ENCODE measurements around the gene TXNDC12. TPM values are rescaled to one million over a fixed set of nuclear protein-coding genes. Genes with fewer than 3 reads are reported as not detected.

The TXNDC12 gene
- total and polyA plus RNA-seq, 9 of the 15 experiments (the other 6 are each of a cell fraction or from before 2014, with no cell fraction given) = 17.0 to 60.8 (median 37.8) TPM

DNA sequence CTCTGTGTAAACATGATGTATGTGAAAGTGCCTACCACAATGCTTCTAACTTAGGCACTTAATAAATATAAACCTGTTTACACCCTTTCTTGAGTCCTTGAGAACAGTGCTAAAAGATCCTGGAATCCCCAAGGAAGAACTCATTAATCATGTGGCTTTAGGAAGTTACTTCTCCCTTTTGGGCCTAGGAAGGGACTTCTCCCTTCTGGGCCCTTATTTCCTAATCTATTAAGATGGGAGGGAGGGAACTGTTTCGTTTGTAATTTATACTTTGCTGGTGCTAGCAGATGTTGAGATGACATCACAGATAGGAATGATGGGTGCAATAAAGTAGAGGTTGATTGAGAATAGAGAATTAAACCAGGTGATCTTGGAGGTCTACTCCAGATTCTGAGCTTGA lies 2.3 kb upstream of the TXNDC12 start (continued):
- TF ChIP-seq, protein P1, sequence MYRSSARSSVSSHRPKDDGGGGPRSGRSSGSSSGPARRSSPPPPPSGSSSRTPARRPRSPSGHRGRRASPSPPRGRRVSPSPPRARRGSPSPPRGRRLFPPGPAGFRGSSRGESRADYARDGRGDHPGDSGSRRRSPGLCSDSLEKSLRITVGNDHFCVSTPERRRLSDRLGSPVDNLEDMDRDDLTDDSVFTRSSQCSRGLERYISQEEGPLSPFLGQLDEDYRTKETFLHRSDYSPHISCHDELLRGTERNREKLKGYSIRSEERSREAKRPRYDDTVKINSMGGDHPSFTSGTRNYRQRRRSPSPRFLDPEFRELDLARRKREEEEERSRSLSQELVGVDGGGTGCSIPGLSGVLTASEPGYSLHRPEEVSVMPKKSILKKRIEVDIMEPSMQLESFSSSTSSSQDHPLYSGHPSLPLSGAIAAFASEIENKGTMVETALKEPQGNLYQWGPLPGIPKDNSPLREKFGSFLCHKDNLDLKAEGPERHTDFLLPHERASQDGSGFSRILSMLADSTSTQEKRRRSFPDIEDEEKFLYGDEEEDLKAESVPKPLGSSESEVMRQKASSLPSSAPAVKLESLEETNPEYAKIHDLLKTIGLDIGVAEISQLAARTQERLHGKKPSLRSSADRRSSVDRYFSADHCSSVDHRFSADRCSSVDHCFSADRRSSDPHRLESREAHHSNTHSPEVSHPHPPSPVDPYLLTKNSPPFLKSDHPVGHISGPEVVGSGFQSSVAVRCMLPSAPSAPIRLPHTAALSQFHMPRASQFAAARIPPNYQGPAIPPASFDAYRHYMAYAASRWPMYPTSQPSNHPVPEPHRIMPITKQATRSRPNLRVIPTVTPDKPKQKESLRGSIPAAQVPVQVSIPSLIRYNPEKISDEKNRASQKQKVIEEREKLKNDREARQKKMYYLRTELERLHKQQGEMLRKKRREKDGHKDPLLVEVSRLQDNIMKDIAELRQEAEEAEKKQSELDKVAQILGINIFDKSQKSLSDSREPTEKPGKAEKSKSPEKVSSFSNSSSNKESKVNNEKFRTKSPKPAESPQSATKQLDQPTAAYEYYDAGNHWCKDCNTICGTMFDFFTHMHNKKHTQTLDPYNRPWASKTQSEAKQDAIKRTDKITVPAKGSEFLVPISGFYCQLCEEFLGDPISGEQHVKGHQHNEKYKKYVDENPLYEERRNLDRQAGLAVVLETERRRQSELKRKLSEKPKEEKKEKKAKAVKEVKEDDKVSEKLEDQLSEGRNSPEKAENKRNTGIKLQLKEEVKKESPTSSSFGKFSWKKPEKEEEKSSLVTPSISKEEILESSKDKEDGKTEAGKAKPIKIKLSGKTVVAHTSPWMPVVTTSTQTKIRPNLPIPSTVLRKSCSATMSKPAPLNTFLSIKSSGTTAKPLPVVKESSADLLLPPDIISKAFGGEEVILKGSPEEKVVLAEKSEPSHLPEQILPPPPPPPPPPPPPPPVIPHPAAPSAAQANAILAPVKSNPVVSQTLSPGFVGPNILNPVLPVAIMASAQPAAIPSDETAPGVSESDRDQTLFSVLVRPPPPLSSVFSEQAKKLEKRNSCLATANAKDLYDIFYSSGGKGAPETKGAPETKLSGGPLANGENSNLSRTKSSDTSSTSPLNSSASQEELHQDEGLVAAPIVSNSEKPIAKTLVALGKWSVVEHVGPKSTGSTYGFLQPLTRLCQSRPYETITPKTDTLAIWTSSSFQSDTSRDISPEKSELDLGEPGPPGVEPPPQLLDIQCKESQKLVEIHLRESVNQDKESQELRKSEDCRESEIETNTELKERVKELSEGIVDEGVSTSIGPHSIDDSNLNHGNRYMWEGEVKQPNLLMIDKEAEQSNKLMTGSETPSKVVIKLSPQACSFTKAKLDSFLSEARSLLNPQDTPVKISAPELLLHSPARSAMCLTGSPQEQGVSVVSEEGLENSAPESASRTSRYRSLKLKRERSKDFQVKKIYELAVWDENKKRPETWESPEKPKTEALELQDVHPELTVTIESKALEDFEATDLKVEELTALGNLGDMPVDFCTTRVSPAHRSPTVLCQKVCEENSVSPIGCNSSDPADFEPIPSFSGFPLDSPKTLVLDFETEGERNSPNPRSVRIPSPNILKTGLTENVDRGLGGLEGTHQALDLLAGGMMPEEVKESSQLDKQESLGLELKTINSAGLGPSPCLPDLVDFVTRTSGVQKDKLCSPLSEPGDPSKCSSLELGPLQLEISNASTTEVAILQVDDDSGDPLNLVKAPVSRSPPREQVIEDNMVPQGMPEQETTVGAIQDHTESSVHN (IDR thresholded peaks at IDR 0.05; ENCODE audit: borderline replicate concordance in 1 of 2, low read depth in 1 of 2) = no peak
- TF ChIP-seq ZNF740 (CRISPR knock-in tag; IDR thresholded peaks at IDR 0.05) (no peak), ZNF740 (tag; IDR thresholded peaks at IDR 0.05) (no peak), ELF4 (CRISPR knock-in tag; IDR thresholded peaks at IDR 0.05) (no peak), FOXA3 (CRISPR knock-in tag; conservative IDR thresholded peaks at IDR 0.05 in 1 of 2, IDR thresholded peaks at IDR 0.05 in 1 of 2) (0 out of 4 replicates have a peak, but pooled peaks have one; percentile 1 to 70), TCFL5 (CRISPR knock-in tag; conservative IDR thresholded peaks at IDR 0.05) (no peak), MEIS2 (IDR thresholded peaks at IDR 0.05; ENCODE audit: partially characterized antibody) (peak; percentile 54), RAD21 (CRISPR knock-in tag; conservative IDR thresholded peaks at IDR 0.05 in 1 of 2, IDR thresholded peaks at IDR 0.05 in 1 of 2) (0 out of 4 replicates have a peak, but pooled peaks of 1 of the 2 experiments have one; percentile 2), ZBTB1 (CRISPR knock-in tag; IDR thresholded peaks at IDR 0.05; ENCODE audit: borderline replicate concordance, low read depth) (no peak), SMC3 (conservative IDR thresholded peaks at IDR 0.05; ENCODE audit: insufficient read depth, low read depth, low read length) (no peak), NFIC (IDR thresholded peaks at IDR 0.05) (no peak), TCF3 (CRISPR knock-in tag; IDR thresholded peaks at IDR 0.05) (peak; percentile 5; the same call in 1 of the 2 replicates), CBX8 (IDR thresholded peaks at IDR 0.05; ENCODE audit: borderline replicate concordance, extremely low read depth, low read depth, low read length, poor library complexity, severe bottlenecking) (no peak), ATF3 (IDR thresholded peaks at IDR 0.05) (peak; percentile 21; the same call in 1 of the 2 replicates), ATF3 (CRISPR knock-in tag; conservative IDR thresholded peaks at IDR 0.05) (no peak)
- TF ChIP-seq, protein P2, sequence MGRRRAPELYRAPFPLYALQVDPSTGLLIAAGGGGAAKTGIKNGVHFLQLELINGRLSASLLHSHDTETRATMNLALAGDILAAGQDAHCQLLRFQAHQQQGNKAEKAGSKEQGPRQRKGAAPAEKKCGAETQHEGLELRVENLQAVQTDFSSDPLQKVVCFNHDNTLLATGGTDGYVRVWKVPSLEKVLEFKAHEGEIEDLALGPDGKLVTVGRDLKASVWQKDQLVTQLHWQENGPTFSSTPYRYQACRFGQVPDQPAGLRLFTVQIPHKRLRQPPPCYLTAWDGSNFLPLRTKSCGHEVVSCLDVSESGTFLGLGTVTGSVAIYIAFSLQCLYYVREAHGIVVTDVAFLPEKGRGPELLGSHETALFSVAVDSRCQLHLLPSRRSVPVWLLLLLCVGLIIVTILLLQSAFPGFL (CRISPR knock-in tag; IDR thresholded peaks at IDR 0.05) = no peak
